Measurements from ENCODE around the gene ARPC5L. TPM values are rescaled to one million over a fixed set of nuclear protein-coding genes. Genes with fewer than 3 reads are reported as not detected.

Gene ARPC5L
- total and polyA plus RNA-seq, 9 of the 15 experiments (the other 6 are each of a cell fraction or from before 2014, with no cell fraction given) = 25.4 to 113 (median 63.8) TPM

- peak; percentile 99 for TF ChIP-seq NR2C2 (CRISPR knock-in tag; IDR thresholded peaks at IDR 0.05)
- TF ChIP-seq NR2C2 (tag; IDR thresholded peaks at IDR 0.05) = peak; percentile 100
- TF ChIP-seq BMI1 (IDR thresholded peaks at IDR 0.05; ENCODE audit: low read length) = no peak
- TF ChIP-seq, protein P1, sequence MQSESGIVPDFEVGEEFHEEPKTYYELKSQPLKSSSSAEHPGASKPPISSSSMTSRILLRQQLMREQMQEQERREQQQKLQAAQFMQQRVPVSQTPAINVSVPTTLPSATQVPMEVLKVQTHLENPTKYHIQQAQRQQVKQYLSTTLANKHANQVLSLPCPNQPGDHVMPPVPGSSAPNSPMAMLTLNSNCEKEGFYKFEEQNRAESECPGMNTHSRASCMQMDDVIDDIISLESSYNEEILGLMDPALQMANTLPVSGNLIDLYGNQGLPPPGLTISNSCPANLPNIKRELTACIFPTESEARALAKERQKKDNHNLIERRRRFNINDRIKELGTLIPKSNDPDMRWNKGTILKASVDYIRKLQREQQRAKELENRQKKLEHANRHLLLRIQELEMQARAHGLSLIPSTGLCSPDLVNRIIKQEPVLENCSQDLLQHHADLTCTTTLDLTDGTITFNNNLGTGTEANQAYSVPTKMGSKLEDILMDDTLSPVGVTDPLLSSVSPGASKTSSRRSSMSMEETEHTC (IDR thresholded peaks at IDR 0.05) = no peak
- 0 out of 2 replicates have a peak, but pooled peaks have one; percentile 9 for TF ChIP-seq KAT7 (CRISPR knock-in tag; IDR thresholded peaks at IDR 0.05; ENCODE audit: borderline replicate concordance)
- TF ChIP-seq ZBTB43 (CRISPR knock-in tag; IDR thresholded peaks at IDR 0.05) = peak; percentile 27; the same call in 1 of the 2 replicates
- TF ChIP-seq HMGN3 (IDR thresholded peaks at IDR 0.05; ENCODE audit: borderline replicate concordance, extremely low read depth, insufficient read length, low read depth, low read length) = peak; percentile 94
- peak; percentile 85 for TF ChIP-seq EGR1 (conservative IDR thresholded peaks at IDR 0.05)
- peak; percentile 46; the same call in 1 of the 2 replicates for TF ChIP-seq E2F3 (CRISPR knock-in tag; IDR thresholded peaks at IDR 0.05)
- TF ChIP-seq SIN3A (IDR thresholded peaks at IDR 0.05; ENCODE audit: borderline replicate concordance in 2 of 2, control insufficient read depth in 1 of 2, low read depth in 2 of 2, low read length in 2 of 2) = peak; percentile 94 to 95; a peak in 3 of 4 replicates
- TF ChIP-seq MCM5 (IDR thresholded peaks at IDR 0.05; ENCODE audit: low read depth) = no peak
- TF ChIP-seq ESRRB (CRISPR knock-in tag; IDR thresholded peaks at IDR 0.05; ENCODE audit: borderline replicate concordance) = no peak
- TF ChIP-seq ZNF3 (CRISPR knock-in tag; IDR thresholded peaks at IDR 0.05) = no peak
- TF ChIP-seq TGIF2 (CRISPR knock-in tag; IDR thresholded peaks at IDR 0.05) = peak; percentile 12; the same call in 1 of the 2 replicates
- TF ChIP-seq ARID2 (IDR thresholded peaks at IDR 0.05) = no peak
- peak; percentile 90 for TF ChIP-seq HNRNPL (IDR thresholded peaks at IDR 0.05; ENCODE audit: low read depth, low read length)
- peak; percentile 79 for TF ChIP-seq HCFC1 (IDR thresholded peaks at IDR 0.05; ENCODE audit: low read depth, low read length)
- peak in 1 of 2 experiments; percentile 83; a peak in 2 of 4 replicates for TF ChIP-seq KDM4B (IDR thresholded peaks at IDR 0.05; ENCODE audit: borderline replicate concordance in 2 of 2, low read depth in 1 of 2)
- peak; percentile 97 for TF ChIP-seq BRD9 (IDR thresholded peaks at IDR 0.05; ENCODE audit: low read depth, partially characterized antibody)
- no peak for TF ChIP-seq RCOR1 (IDR thresholded peaks at IDR 0.05; ENCODE audit: borderline replicate concordance in 1 of 2, low read depth in 2 of 2, low read length in 2 of 2)
- no peak for TF ChIP-seq SETDB1 (IDR thresholded peaks at IDR 0.05; ENCODE audit: low read length)
- peak; percentile 67; the same call in 1 of the 2 replicates for TF ChIP-seq FOXK1 (CRISPR knock-in tag; IDR thresholded peaks at IDR 0.05; ENCODE audit: borderline replicate concordance)
- TF ChIP-seq NCOA6 (IDR thresholded peaks at IDR 0.05) = no peak
- TF ChIP-seq L3MBTL2 (IDR thresholded peaks at IDR 0.05) = peak; percentile 57; the same call in 1 of the 2 replicates
- 0 out of 2 replicates have a peak, but pooled peaks have one; percentile 52 for TF ChIP-seq ZSCAN29 (IDR thresholded peaks at IDR 0.05)
Observed at GRCh38 chr9:124861342-124862229, at the start of gene ARPC5L, which contains the start of gene RPL35 (continued).
